Osteocyte (in vitro differentiated cells): Measurements from ENCODE around the gene CCL14. TPM values are rescaled to one million over a fixed set of nuclear protein-coding genes. Genes with fewer than 3 reads are reported as not detected.
"Not testable (repeated sequence)": the region's sequence is repeated elsewhere in the genome, so short reads cannot be mapped to it uniquely, and the experiment has no call there.

Source experiments
- DNase-seq: peaks from one replicate; pipeline ENCODE4 v3.0.0; 2021; ENCODE audit warnings: mixed read lengths; ENCODE audit not compliant: unreplicated experiment; ENCODE audit errors: extremely low spot score
- H3K27ac Mint-ChIP-seq: one replicate; pipeline ENCODE4 v1.8.0; 2021; ENCODE audit warnings: mild to moderate bottlenecking, mixed read lengths; ENCODE audit not compliant: unreplicated experiment
- H3K27me3 Mint-ChIP-seq: one replicate; pipeline ENCODE4 v1.8.0; 2021; ENCODE audit warnings: mixed read lengths; ENCODE audit not compliant: unreplicated experiment
- H3K36me3 Mint-ChIP-seq: one replicate; pipeline ENCODE4 v1.8.0; 2021; ENCODE audit warnings: mixed read lengths; ENCODE audit not compliant: unreplicated experiment
- H3K4me1 Mint-ChIP-seq: one replicate; pipeline ENCODE4 v1.8.0; 2021; ENCODE audit warnings: mixed read lengths; ENCODE audit not compliant: unreplicated experiment
- H3K4me3 Mint-ChIP-seq: one replicate; pipeline ENCODE4 v1.8.0; 2021; ENCODE audit warnings: mild to moderate bottlenecking, moderate library complexity, mixed read lengths; ENCODE audit not compliant: unreplicated experiment
- H3K9me3 Mint-ChIP-seq: one replicate; pipeline ENCODE4 v1.8.0; 2021; ENCODE audit warnings: mixed read lengths; ENCODE audit not compliant: unreplicated experiment
- total RNA-seq: library from RNA; stranded (reverse); gene quantifications from 2 replicates; pipeline ENCODE4 v1.2.1, GENCODE V29; 2021
- TF ChIP-seq, protein P1 (sequence below): fragments of 200-600 bp; sonication (generic); IDR thresholded peaks from 2 replicates; pipeline ENCODE4 v1.5.0; 2021; ENCODE audit warnings: antibody characterized with exemption, mild to moderate bottlenecking, moderate library complexity

Gene CCL14
- total RNA-seq, 1 donor from 2014 or later, result not detected

DNA sequence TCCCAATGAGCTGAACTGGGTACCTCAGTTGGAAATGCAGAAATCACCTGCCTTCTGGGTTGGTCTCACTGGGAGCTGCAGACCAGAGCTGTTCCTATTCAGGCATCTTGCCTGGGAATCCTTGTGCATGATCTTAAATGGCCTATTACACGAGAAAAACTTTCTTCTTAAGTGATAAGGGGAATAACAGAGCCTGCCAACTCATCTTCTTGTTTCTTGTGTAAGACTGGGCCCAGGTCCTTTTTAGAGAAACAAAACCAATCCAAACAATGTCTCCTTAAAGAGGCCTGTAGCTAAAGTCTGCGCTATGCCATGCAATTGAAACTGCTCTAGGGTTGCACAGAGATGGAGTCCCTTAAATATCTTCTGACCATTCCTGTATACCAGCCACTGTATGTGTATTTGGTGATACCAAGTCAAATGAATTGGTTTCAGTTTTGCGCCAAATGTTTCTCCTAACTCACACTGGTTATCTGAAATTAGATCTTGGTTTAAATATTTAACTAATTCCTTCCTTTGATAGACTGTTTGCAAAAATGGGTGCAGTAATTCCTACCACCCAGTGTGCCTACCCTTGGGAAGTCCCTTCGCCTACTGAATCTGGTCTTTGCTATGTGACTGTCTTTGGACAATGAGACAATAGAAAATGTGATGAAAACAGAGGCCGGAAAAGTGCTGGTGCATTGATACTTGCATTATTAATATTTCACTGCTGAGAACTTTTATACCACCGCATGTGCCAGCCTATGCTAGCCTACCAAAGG is 37.8 kb upstream of the CCL14 start:
- Mint-ChIP-seq H3K27ac (no peak overlapping the region), H3K27me3 (peaks cover 27% of the 10 kb centered on the region), H3K4me3 (no peak overlapping the region), H3K4me1 (no peaks in the 10 kb centered on the region), H3K36me3 (no peaks in the 10 kb centered on the region), H3K9me3 (no peaks in the 10 kb centered on the region)
- TF ChIP-seq, protein P1, sequence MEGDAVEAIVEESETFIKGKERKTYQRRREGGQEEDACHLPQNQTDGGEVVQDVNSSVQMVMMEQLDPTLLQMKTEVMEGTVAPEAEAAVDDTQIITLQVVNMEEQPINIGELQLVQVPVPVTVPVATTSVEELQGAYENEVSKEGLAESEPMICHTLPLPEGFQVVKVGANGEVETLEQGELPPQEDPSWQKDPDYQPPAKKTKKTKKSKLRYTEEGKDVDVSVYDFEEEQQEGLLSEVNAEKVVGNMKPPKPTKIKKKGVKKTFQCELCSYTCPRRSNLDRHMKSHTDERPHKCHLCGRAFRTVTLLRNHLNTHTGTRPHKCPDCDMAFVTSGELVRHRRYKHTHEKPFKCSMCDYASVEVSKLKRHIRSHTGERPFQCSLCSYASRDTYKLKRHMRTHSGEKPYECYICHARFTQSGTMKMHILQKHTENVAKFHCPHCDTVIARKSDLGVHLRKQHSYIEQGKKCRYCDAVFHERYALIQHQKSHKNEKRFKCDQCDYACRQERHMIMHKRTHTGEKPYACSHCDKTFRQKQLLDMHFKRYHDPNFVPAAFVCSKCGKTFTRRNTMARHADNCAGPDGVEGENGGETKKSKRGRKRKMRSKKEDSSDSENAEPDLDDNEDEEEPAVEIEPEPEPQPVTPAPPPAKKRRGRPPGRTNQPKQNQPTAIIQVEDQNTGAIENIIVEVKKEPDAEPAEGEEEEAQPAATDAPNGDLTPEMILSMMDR, result no peak
- DNase-seq, result no peak

DNA sequence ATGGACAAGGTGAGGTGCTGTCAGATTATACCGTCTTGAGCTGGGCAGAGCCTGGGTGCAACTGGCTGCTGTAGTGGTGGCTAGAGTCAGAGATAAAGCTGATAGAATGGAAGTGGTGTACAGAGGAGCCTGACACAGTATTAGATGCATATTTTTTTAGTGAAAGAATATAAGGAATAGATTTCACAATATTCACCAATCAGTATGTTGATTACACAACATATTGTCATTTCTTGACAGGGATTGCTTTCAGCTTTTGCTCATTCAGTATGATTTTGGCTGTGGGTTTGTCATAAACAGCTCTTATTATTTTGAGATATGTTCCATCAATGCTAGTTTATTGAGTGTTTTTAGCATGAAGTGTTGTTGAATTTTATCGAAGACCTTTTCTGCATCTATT is 32.9 kb upstream of the CCL14 start:
- Mint-ChIP-seq H3K9me3 (no peaks in the 10 kb centered on the region), H3K27me3 (peaks cover 28% of the 10 kb centered on the region), H3K4me1 (no peaks in the 10 kb centered on the region), H3K36me3 (no peaks in the 10 kb centered on the region), H3K4me3 (no peak overlapping the region), H3K27ac (no peak overlapping the region)
- TF ChIP-seq, protein P1, result no peak
- DNase-seq, result no peak

DNA sequence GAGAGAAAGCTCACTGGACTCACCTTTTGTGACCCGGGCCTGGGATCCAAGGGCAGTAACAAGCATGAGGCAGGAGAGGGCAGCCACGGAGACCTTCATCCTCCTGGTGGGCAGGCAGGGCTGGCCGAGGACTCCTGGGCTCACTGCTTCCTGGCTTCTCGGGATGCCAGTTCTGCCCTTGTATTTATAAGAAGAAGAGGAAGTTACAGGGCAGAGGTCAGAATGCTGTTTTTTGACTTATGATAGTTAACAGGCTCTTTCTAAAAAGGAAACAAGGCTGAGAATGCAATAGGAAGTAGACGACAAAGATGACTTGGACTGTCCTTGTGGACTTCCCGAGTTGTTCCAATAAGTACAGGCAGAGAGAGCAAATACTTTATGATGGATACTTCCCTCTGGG is 31.3 kb upstream of the CCL14 start, which contains the start of gene CCL23:
TSS of gene CCL23 (minus strand) at position 174 of the 400 bp plus-strand sequence. CDS start at position 99, 75 bp downstream.
- no peak for DNase-seq
- H3K9me3 Mint-ChIP-seq, result no peaks in the 10 kb centered on the region
- no peaks in the 10 kb centered on the region for H3K4me1 Mint-ChIP-seq
- H3K27me3 Mint-ChIP-seq, result peaks cover 28% of the 10 kb centered on the region
- H3K4me3 Mint-ChIP-seq, result no peak within 1 kb of the TSS
- H3K27ac Mint-ChIP-seq, result no peak within 1 kb of the TSS
- TF ChIP-seq, protein P1, result no peak
- H3K36me3 Mint-ChIP-seq, result no peaks in the 10 kb centered on the region

DNA sequence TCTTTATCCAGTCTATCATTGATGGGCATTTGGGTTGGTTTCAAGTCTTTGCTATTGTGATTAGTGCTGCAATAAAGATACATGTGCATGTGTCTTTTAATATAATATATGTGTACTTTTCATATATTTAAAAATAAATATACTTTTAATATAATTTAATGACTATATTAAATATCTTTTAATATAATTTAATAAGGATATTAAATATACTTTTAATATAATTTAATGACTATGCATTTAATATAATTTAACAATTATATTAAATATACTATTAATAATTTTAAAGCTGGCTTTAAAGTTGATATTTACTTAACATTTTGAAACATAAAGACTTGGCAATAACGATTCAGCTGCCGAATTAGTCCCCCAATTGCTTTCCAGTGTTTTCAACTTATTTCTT is 30.0 kb upstream of the CCL14 start:
- H3K27me3 Mint-ChIP-seq, result peaks cover 21% of the 10 kb centered on the region
- TF ChIP-seq, protein P1, result no peak
- H3K27ac Mint-ChIP-seq, result no peak overlapping the region
- H3K4me3 Mint-ChIP-seq, result no peak overlapping the region
- H3K4me1 Mint-ChIP-seq, result no peaks in the 10 kb centered on the region
- no peak for DNase-seq
- H3K9me3 Mint-ChIP-seq, result peaks cover 4% of the 10 kb centered on the region
- no peaks in the 10 kb centered on the region for H3K36me3 Mint-ChIP-seq

DNA sequence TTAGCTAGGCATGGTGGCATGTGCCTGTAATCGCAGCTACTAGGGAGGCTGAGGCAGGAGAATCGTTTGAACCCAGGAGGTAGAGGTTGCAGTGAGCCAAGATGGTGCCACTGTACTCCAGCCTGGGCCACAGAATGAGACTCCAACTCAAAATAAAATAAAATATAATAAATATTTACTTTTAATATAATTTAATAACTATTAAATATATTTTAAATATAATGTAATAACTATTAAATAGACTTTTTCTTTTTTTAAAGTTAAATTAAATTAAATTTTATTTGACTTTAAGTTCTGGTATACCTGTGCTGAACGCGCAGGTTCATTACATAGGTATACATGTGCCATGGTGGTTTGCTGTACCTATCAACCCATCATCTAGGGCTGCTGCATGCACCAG is 29.4 kb upstream of the CCL14 start:
- not testable (repeated sequence) for H3K36me3 Mint-ChIP-seq, H3K9me3 Mint-ChIP-seq, H3K4me3 Mint-ChIP-seq, H3K27ac Mint-ChIP-seq, DNase-seq, H3K4me1 Mint-ChIP-seq
- H3K27me3 Mint-ChIP-seq, result peaks cover 17% of the 10 kb centered on the region
